ENCODE measurements around the gene OPHN1. TPM values are rescaled to one million over a fixed set of nuclear protein-coding genes. Genes with fewer than 3 reads are reported as not detected.
"Not testable (repeated sequence)": the region's sequence is repeated elsewhere in the genome, so short reads cannot be mapped to it uniquely, and the experiment has no call there.

OPHN1 gene
- total RNA-seq, 1 donor, result 6.9 TPM

DNA sequence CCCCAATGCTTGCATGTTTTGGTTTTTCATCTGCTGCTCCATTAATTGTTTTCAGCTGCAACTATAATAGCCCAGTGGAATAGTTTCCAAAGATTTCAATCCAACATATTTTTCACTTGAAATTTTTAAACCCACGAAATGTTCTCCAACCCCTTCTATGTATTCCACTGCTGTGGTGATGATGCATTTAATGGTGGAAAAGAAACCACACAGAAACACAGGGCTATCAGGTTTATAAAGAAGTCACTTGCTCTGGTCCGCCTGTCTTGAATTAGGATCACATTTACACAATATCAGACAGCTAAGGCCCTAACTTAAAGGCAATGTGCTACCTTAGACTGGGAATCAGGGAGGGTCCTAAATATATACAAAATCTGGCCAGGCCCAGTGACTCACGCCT is 35.0 kb downstream of the OPHN1 start:
- no peaks in the 10 kb centered on the region for H3K36me3 ChIP-seq (ENCODE audit: insufficient read depth, low read length)
- peaks cover under 1% of the 10 kb centered on the region for H3K27me3 ChIP-seq (ENCODE audit: insufficient read depth, low read length)
- no peaks in the 10 kb centered on the region for H3K79me2 ChIP-seq (ENCODE audit: insufficient read depth, low read length)
- H3K4me2 ChIP-seq (ENCODE audit: insufficient read depth, low read length), result no peak overlapping the region
- H4K20me1 ChIP-seq (ENCODE audit: insufficient read depth, low read length), result no peaks in the 10 kb centered on the region
- no peak overlapping the region for H2AFZ ChIP-seq (ENCODE audit: low read length)
- TF ChIP-seq, protein P1, sequence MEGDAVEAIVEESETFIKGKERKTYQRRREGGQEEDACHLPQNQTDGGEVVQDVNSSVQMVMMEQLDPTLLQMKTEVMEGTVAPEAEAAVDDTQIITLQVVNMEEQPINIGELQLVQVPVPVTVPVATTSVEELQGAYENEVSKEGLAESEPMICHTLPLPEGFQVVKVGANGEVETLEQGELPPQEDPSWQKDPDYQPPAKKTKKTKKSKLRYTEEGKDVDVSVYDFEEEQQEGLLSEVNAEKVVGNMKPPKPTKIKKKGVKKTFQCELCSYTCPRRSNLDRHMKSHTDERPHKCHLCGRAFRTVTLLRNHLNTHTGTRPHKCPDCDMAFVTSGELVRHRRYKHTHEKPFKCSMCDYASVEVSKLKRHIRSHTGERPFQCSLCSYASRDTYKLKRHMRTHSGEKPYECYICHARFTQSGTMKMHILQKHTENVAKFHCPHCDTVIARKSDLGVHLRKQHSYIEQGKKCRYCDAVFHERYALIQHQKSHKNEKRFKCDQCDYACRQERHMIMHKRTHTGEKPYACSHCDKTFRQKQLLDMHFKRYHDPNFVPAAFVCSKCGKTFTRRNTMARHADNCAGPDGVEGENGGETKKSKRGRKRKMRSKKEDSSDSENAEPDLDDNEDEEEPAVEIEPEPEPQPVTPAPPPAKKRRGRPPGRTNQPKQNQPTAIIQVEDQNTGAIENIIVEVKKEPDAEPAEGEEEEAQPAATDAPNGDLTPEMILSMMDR (IDR thresholded peaks at IDR 0.05; ENCODE audit: extremely low read depth, low read depth, low read length), result no peak
- H3K4me3 ChIP-seq (ENCODE audit: insufficient read depth, low read length), result no peak overlapping the region
- no peak overlapping the region for H3K27ac ChIP-seq (ENCODE audit: low read depth, low read length)
- DNase-seq (ENCODE audit: insufficient read length, low spot score, missing footprints), result no peak
- no peaks in the 10 kb centered on the region for H3K4me1 ChIP-seq (ENCODE audit: insufficient read depth, low read length)
- H3K9me3 ChIP-seq (ENCODE audit: low read depth, low read length), result no peaks in the 10 kb centered on the region

DNA sequence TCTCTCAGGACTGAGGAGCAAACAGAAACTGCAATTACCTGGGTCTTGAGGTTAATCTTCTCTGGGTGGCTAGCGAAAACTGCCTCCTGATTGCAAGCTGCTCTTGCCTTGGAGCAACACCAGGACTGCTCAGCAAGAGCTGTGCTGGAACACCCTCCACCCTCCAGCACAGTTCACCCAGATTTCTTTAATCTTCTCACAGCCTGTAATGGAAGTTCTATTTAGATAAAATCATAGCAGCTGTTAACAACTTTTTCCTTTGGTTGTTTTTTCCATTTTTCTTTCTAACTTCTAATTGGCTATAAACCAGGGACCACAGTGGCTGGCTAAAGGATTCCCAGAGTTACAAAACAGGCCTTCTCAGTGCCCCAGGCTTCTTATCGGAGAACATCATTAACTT is 36.3 kb downstream of the OPHN1 start:
- H4K20me1 ChIP-seq (ENCODE audit: insufficient read depth, low read length), result no peaks in the 10 kb centered on the region
- no peaks in the 10 kb centered on the region for H3K27me3 ChIP-seq (ENCODE audit: insufficient read depth, low read length)
- TF ChIP-seq, protein P1 (IDR thresholded peaks at IDR 0.05; ENCODE audit: extremely low read depth, low read depth, low read length), result no peak
- no peak overlapping the region for H3K4me2 ChIP-seq (ENCODE audit: insufficient read depth, low read length)
- no peak overlapping the region for H2AFZ ChIP-seq (ENCODE audit: low read length)
- no peak overlapping the region for H3K27ac ChIP-seq (ENCODE audit: low read depth, low read length)
- H3K9me3 ChIP-seq (ENCODE audit: low read depth, low read length), result no peaks in the 10 kb centered on the region
- DNase-seq (ENCODE audit: insufficient read length, low spot score, missing footprints), result no peak
- no peaks in the 10 kb centered on the region for H3K36me3 ChIP-seq (ENCODE audit: insufficient read depth, low read length)
- H3K4me1 ChIP-seq (ENCODE audit: insufficient read depth, low read length), result no peaks in the 10 kb centered on the region
- no peak overlapping the region for H3K4me3 ChIP-seq (ENCODE audit: insufficient read depth, low read length)
- H3K79me2 ChIP-seq (ENCODE audit: insufficient read depth, low read length), result no peaks in the 10 kb centered on the region

DNA sequence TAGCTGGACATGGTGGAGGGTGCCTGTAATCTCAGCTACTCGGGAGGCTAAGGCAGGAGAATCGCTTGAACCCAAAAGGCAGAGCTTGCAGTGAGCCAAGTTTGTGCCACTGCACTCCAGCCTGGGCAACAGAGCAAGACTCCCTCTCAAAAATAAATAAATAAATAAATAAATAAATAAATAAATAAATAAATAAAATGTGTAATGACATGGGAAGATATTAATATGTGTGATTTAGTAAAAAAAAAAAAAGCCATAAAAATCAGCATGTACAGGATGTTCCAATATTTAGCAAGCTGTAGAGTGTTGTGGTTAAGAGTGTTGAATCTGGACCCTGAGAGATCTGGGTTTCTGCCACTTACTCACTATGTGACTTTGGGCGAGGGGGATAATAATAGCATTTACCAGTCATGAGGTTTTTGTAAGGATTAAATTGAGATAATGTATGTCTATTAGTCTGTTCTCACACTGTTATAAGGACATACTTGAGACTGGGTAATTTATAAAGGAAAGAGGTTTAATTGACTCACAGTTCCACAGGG is 43.8 kb downstream of the OPHN1 start:
- not testable (repeated sequence) for H4K20me1 ChIP-seq (ENCODE audit: insufficient read depth, low read length); H3K27ac ChIP-seq (ENCODE audit: low read depth, low read length); H3K4me2 ChIP-seq (ENCODE audit: insufficient read depth, low read length); H3K9me3 ChIP-seq (ENCODE audit: low read depth, low read length); DNase-seq (ENCODE audit: insufficient read length, low spot score, missing footprints); H3K4me1 ChIP-seq (ENCODE audit: insufficient read depth, low read length); H3K4me3 ChIP-seq (ENCODE audit: insufficient read depth, low read length); H2AFZ ChIP-seq (ENCODE audit: low read length); H3K27me3 ChIP-seq (ENCODE audit: insufficient read depth, low read length); H3K36me3 ChIP-seq (ENCODE audit: insufficient read depth, low read length); H3K79me2 ChIP-seq (ENCODE audit: insufficient read depth, low read length)

DNA sequence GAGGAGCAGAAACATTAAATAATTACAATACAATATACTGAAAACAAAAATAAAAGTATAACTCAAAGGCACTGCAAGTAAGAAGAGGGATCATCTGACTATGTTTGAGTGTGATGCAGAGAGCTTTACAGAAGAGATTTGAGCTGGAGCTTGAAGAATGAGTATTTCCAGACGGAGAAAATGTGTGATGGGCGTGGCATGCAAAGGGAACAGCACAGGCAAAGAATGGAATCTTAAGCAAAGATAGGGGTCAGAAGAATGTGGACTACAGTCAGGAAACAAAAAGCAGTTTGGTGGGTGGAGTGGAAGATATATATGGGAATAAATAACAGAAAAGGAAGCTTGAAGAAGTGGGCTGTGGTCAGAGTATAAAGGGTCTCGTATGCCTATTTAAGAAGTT is 45.5 kb downstream of the OPHN1 start:
- no peak overlapping the region for H3K4me3 ChIP-seq (ENCODE audit: insufficient read depth, low read length)
- H3K79me2 ChIP-seq (ENCODE audit: insufficient read depth, low read length), result no peaks in the 10 kb centered on the region
- no peak overlapping the region for H3K27ac ChIP-seq (ENCODE audit: low read depth, low read length)
- no peaks in the 10 kb centered on the region for H3K27me3 ChIP-seq (ENCODE audit: insufficient read depth, low read length)
- no peaks in the 10 kb centered on the region for H3K9me3 ChIP-seq (ENCODE audit: low read depth, low read length)
- H3K4me2 ChIP-seq (ENCODE audit: insufficient read depth, low read length), result no peak overlapping the region
- peaks cover 3% of the 10 kb centered on the region for H4K20me1 ChIP-seq (ENCODE audit: insufficient read depth, low read length)
- no peaks in the 10 kb centered on the region for H3K4me1 ChIP-seq (ENCODE audit: insufficient read depth, low read length)
- TF ChIP-seq, protein P1 (IDR thresholded peaks at IDR 0.05; ENCODE audit: extremely low read depth, low read depth, low read length), result no peak
- H2AFZ ChIP-seq (ENCODE audit: low read length), result no peak overlapping the region
- DNase-seq (ENCODE audit: insufficient read length, low spot score, missing footprints), result no peak
- H3K36me3 ChIP-seq (ENCODE audit: insufficient read depth, low read length), result no peaks in the 10 kb centered on the region
